ENCODE results near the gene ZNF207.
"Not testable (repeated sequence)": the region's sequence is repeated elsewhere in the genome, so short reads cannot be mapped to it uniquely, and the experiment has no call there.

ZNF207 gene

GRCh38 chr17:32335687-32336086 is 14.3 kb upstream of the ZNF207 start:
- DNase-seq, result no peak

DNA sequence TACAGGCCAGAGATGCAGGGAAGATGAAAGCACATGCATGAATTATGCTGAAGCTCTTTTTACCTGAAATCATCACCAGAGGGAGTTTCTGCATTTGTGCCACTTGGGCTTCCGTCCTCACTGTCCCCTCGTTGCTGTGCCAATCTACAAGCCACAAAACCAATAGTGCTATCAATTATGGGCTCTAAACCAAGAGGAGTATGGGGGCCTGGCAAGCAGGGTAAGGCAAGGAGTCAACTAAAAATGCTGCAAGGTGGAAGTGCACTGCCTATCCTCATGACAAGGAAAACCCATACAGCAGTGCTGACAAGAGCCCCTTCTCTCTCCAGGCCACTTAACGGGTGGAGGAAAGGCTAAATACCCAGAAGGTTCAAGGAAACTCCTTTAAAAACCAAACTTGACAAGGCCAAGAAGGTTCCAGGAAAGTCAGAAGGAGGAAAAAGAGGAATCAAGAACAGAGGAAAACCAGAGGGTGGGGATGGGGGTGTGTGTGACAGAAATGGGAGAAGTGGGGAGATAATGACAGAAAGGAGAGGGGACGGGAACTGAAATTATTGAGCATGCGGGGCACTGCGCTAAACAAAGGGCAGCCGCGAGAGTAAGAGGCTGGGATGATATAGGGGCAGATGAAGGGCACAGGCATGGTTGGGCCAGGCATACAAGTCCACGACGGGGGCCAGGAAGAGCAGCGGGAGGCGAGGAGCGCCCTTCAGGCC is 8.7 kb upstream of the ZNF207 start:
- DNase-seq, result peak; percentile 79

- DNase-seq, result peak; percentile 90
These were observed 7.9 kb upstream of the ZNF207 start, which contains the start of gene C17orf75 for GRCh38 chr17:32341857-32342602. TSS of gene C17orf75 (minus strand) at chr17:32342173. CDS start at chr17:32342139, 34 bp downstream.

- peak; percentile 40 for DNase-seq
These were observed 7.2 kb upstream of the ZNF207 start for GRCh38 chr17:32342603-32343325.

- DNase-seq, result peak; percentile 25
These were observed 3.9 kb upstream of the ZNF207 start for GRCh38 chr17:32345951-32346600.

DNA sequence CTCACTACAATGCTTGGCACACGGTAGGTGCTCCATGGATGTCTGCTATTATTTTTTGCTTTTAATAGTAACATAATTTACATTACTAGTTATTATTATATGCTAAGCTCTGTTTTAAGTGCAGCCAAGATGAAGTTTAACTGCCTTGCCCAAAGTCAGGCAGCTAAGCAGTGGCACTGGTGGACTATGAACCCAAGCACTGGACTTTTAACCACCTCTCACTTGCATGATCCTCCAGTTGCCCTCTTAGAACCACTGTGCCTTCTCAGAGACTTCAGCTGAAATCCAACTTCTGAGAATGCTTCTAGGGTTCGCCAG is 1.5 kb upstream of the ZNF207 start:
- no peak for DNase-seq

DNA sequence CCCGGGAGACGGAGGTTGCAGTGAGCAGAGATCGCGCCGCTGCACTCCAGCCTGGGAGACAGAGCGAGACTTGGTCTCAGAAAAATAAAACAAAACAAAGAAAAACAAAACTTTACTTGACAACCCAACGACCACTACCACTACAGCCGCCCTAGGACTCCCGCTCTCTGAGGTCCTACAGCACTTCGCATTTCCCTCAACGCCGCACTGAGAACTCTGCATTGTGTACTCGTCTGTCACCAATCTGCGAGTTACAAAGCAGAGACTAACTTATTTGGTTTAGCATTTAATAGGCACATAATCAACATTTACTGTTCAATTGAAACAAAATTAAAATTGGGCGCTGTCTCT is 479 bp upstream of the ZNF207 start:
- DNase-seq, result peak; percentile 44

DNA sequence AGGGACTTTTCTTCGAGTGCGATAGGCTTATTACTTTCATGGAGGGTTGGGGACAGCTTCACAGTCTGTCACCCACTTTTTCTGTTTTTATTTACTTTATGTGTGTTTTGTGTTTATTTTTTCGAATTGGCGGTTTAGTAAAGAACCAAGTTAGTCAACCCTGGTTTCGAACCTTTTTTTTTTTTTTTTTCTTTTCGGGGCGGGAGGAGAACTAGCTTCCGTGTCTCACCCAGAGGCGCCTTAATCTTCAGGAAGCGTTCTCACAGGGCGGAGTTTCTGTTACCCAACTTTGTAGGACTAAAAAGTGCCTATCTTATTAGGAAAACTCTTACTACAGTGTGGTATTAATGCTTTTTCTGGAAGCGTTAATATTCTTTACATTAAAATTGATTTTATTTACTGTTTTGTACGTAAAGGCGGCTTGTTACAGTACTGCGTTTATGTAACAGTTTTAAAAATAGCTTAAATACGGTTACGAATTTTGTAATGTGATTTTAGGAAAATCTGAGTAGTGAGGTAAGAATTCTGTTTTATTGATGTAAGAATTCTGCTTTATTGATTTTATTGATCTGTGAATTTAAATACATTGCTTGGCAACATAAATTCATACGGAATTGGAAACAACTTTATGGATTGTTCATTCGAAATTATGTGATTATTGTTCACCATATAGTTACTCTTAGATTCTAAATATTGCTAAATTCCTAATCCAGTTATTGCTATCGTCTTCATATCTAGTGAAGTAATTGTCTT is 885 bp downstream of the ZNF207 start:
- DNase-seq, result peak; percentile 93

- DNase-seq, result not testable (repeated sequence)
These were observed 2.8 kb downstream of the ZNF207 start for GRCh38 chr17:32352734-32353133.

GRCh38 chr17:32355649-32356377 is 5.9 kb downstream of the ZNF207 start:
- no peak for DNase-seq

DNA sequence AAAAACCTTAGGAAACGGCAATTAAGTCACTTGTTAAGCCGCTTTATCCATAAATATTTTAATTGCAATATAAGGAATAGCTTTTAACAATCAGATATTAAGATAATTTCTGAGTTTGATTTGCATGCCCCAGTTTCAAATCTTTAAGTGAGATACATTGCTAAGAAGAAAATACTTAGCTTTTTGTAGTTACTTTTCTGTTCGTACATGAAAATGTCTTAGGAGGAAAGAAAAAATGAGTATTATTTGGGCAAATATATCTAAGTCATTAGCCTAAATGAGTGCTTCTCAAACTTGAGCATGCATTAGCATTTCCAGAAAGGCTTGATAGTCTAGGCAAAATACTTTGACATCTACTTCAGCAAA is 6.4 kb downstream of the ZNF207 start:
- DNase-seq, result no peak

DNA sequence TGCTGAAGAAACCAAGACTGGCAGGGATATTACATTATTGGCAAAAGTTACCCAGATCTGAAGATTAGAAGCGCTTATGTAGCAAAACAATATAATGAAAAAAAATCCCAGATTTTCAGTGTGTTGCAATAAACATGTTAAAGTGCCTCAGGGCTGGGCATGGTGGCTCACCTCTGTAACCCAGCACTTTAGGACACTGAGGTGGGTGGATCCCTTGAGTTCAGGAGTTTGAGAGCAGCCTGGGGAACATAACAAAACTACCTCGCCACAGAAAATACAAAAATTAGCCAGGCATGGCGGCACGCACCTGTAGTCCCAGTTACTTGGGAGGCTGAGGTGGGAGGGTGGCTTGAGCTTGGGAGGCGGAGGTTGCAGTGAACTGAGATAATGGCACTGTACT is 6.8 kb downstream of the ZNF207 start:
- no peak for DNase-seq

- peak; percentile 27 for DNase-seq
These were observed 7.7 kb downstream of the ZNF207 start for GRCh38 chr17:32357615-32358014.

- DNase-seq, result no peak
These were observed 11.3 kb downstream of the ZNF207 start for GRCh38 chr17:32361270-32361669.

- no peak for DNase-seq
These were observed 20.5 kb downstream of the ZNF207 start for GRCh38 chr17:32370426-32370825.

GRCh38 chr17:32382526-32383223 is 32.7 kb downstream of the ZNF207 start:
- no peak for DNase-seq

GRCh38 chr17:32383926-32384434 is 34.0 kb downstream of the ZNF207 start:
- no peak for DNase-seq

GRCh38 chr17:32385121-32385520 is 35.2 kb downstream of the ZNF207 start:
- no peak for DNase-seq

- no peak for DNase-seq
These were observed 36.0 kb downstream of the ZNF207 start for GRCh38 chr17:32385971-32386370.

- DNase-seq, result no peak
These were observed 36.9 kb downstream of the ZNF207 start for GRCh38 chr17:32386844-32387243.

GRCh38 chr17:32388128-32388527 is 38.2 kb downstream of the ZNF207 start:
- DNase-seq, result not testable (repeated sequence)

Data from hematopoietic multipotent progenitor cell treated with erythropoietin and hydrocortisone succinate and interleukin-3 and kit ligand, for 4 days (in vitro differentiated cells).